ENCODE results near the gene ARHGAP42.

The ARHGAP42 gene

DNA sequence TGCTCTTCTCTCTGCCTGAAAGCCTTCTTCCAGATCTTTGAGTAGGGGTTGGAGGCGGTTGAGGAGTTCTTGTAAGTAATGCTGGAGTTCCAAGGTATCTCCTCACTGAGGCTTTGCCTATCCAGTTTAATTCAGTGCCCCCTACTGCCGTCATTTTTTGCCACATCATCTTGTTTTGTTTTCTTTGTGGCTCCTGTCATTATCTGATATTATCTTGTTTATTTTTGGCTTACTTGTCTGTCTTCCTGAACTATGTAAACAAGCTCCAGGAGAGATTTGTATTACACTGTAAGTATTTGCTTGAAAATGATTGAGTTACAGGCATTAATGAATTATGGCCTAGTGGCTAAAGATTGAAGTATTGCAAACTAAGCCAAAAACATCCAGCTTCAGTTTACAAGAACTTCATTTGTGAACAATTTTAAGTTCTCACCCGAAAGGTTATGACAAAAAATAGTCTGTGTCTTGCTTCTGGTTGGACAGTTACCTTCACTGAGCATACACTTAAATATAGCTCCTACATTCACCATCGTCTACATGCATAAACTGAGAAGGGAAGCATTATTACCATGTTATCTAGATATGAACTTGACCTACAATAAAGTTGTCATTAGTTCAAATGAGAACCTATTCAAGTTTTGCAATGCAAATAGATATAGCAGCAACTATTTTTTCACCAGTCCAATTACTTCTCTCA is 154.8 kb downstream of the ARHGAP42 start:
- no peak for DNase-seq

- no peak for DNase-seq
These were observed 160.7 kb downstream of the ARHGAP42 start for GRCh38 chr11:100847696-100848216.

GRCh38 chr11:100849009-100849900 is 162.2 kb downstream of the ARHGAP42 start:
- no peak for DNase-seq

- DNase-seq, result no peak
These were observed 162.8 kb downstream of the ARHGAP42 start for GRCh38 chr11:100849901-100850235.

DNA sequence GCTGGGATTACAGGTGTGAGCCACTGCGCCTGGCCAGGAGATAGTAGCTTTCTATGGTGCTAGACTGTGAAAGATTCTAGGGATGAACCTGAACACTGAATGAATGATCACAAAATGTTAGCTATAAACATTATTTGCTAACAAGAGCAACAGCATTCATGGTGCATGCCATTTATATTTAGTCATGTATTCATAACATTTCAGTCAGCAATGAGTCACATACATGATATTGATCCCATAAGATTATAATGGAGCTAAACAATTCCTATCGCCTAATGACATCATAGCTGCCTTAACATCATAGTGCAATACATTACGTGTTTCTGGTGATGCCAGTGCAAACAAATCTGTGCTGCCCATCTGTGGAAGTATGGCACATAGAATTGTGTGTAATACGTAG is 164.1 kb downstream of the ARHGAP42 start:
- DNase-seq, result no peak

DNA sequence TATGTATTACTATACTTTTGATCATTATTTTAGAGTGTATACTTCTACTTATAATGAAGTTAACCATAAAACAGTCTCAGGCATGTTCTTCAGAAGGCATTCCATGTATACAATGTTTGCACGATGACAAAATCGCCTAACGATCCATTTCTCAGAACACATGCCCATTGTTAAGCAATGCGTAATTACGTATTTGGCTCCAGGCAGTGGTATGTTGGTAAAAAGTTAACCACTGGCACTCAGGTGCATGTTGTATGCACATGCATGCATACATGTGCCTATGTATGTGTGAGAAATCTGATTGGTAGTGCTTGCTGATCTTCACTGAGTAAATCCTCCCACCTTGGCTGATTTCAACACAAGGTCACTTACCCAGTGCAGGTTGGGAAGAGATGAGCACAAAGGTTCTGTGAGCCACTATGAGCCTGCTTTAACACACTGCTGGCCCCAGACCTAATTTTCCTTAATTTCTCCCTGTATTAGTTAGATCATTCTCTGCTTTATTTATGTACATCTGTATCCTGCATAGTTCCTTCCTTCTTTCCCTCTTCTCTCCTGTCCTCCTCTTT is 164.6 kb downstream of the ARHGAP42 start:
- DNase-seq, result no peak

GRCh38 chr11:100855466-100856067 is 168.5 kb downstream of the ARHGAP42 start:
- DNase-seq, result peak; percentile 35 to 46

- no peak for DNase-seq
These were observed 170.3 kb downstream of the ARHGAP42 start for GRCh38 chr11:100857236-100858005.

DNA sequence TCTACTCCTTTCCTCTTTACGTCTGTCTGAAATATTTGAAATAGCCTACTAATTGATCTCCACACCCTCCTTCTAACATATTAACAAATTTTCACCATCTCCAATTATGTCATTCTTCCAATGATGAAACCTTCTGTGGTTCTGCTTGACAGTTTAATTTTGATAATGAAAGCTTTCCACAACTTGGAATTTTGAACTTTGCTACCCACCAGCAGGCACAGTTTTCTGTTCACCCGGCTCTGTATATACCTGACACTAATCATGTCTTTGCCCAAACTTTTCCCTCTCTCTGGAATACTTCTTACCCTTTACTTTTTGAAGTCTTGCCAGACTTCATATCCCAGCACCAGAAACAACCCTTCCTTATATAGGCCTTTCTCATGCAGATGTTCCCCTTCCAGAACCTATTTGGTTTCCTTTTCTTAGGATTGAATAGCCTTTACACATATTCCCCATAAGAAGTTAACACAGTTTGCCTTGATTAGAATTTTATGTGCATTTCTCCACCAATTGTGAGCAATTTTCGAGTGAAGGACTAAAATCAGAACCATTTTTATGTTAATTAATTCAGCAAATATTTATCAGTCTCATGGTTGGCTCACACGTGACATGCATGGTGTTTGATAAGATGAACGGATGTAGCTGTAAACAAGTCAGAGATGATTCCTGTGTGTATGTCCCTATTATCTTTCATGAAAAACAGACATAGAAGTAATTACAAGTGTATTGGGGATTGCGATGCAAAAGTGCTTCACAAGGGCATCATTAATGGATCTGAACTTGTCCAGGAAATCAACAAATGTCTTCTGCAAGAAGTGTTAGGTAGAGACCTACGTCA is 173.4 kb downstream of the ARHGAP42 start:
- DNase-seq, result no peak

DNA sequence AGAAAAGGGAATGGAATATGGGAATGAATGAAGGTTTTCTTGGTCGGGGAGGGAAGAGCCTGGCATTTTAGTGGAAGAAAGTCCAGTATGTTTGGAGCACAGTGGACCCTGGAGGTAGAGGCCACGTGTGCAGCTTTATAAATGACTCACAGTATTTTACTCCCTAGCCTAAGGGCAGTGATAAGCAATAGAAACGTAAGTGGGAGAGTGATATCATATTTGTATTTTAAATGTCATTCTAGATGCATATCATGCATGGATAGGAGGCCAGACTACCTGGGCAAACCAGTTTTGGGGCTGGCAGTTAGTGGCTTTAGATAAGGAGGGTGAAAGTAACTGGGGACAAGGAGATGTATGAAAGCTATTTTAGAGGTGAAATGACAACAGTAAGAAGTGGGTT is 174.1 kb downstream of the ARHGAP42 start:
- no peak for DNase-seq

GRCh38 chr11:100863080-100863581 is 176.0 kb downstream of the ARHGAP42 start:
- no peak for DNase-seq

DNA sequence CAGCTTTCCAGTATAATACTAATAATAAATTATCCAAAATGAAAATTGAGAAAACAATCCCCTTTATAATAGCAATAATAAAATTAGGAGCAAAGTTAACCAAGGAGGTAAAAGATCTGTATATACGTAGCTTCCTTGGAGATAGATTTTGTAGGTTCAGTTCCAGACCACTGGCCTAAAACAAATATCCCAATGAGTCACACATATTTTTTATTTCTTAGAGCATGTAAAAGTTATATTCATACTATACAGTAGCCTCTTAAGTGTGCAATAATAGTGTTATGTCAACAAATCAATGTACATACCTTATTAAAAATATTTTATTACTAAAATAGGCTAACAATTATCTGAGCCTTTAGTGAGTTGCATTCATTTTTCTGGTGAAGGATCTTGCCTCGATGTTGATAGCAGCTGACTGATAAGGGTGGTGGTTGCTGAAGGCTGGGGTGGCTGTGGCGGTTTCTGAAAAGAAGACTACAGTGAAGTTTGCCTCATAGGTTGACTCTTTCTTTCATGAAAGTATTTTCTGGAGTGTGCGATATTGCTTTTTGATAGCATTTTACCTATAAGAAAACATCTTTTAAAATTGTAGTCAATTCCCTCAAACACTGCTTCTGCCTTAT is 178.5 kb downstream of the ARHGAP42 start:
- DNase-seq, result no peak

DNA sequence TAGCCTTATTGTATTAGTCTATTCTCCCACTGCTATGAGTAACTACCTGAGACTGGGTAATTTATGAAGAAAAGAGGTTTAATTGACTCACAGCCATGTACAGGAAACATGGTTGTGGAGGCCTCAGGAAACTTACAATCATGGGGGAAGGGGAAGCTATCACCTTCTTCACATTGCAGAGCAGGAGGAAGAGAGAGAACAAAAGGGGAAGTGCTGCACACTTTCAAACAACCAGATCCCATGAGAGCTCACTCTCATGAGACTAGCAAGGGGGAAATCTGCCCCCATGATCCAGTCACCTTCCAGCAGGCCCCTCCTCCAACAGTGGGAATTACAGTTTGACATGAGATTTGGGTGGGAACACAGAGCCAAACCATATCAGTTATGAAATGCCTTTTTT is 179.4 kb downstream of the ARHGAP42 start:
- no peak for DNase-seq

DNA sequence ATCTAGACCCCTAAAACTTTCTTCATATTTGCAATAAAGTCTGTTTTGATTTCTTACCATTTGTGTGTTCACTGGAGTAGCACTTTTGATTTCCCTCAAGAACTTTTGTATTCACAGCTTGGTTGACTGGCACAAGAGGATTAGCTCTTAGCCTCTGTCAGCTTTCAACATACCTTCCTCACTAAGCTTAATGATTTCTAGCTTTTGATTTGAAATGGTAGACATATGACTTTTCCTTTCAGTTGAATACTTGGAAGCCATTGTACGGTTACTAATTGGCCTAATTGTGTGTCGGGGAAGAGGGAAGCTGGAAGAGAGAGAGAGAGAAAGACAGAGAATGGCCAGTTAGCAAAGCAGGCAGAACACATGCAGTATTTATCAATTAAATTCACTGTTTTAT is 180.5 kb downstream of the ARHGAP42 start:
- DNase-seq, result no peak

DNA sequence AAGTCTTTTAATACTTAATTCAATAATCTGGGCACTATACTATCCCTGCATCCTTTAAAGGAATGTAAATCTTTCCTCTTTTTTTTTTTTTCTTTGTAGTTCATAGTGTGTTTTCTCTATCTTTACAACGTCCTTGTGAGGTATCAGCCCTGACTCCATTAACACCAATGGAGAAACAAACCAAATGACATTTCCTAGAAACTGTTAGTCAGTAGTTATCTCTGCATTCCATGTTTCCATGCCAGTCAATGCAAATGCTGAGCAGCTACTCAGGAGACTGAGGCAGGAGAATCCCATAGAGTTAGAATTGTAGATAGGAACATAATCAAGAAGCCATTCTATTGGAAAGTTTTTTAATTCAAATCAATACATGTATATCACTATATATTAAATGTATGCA is 182.2 kb downstream of the ARHGAP42 start:
- DNase-seq, result no peak

DNA sequence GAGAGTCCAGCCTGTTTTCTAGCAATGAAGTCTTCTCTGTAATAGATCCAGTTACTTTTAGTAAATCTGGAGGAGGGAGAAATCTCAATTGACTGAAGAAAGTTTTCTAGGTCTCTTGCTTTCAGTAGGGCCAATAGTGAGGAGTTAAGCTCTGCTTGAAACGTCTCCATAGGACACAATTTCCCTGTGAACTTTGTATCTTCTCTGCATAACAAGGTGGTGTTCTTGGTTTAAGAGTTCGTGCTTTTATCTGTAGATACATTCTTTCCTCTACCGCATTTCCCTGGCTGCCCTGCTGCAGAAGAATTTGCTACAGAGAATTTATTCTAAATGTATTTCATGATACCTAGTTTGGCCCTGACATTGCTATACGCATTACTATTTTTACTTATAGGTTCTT is 183.1 kb downstream of the ARHGAP42 start:
- DNase-seq, result no peak

DNA sequence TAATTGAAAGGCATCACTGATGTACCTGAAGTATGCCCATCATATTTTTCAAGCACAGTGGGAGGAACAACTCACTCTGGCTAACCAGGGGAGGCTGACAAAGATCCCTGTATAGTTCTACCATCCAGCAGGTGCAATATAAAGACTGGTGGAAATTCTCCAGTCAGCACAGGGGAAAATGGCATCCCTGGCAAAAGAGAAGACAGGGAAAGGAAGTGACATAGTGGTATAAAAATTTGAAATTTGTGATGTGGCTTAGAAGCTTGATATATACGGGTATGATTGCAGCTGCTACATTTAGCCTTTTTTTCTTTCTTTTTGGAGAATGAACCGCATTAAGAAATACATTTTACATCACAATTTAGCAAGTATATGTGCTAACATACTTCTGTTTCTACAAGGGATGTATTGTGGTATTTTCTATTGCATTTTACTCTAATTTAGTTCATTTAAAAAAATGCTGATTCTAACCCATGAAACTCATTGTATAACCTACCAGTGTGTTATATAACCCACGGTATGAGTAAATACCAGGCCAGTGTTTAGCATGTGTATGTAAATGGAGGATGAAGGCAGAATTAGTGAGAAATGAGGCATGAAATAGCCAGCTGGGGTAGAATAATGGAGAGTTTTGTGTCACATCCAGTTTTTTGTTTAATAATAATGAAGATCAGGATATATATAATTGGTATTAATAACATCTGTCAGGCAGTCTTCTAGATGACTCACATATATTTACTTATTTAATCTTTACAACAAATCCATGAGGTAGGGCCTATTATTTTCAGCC is 186.1 kb downstream of the ARHGAP42 start:
- DNase-seq, result no peak

- no peak for DNase-seq
These were observed 187.1 kb downstream of the ARHGAP42 start for GRCh38 chr11:100874203-100874602.

- no peak for DNase-seq
These were observed 188.4 kb downstream of the ARHGAP42 start for GRCh38 chr11:100875521-100875869.

Measured in AML-193 (cell line).